ENCODE data around the gene C18orf32. TPM values are rescaled to one million over a fixed set of nuclear protein-coding genes. Genes with fewer than 3 reads are reported as not detected.
A peak's percentile ranks its signal among the peaks of the same experiment; 100 is the strongest.

C18orf32 gene
- total RNA-seq, 1 donor from 2014 or later: 9.0 TPM

DNA sequence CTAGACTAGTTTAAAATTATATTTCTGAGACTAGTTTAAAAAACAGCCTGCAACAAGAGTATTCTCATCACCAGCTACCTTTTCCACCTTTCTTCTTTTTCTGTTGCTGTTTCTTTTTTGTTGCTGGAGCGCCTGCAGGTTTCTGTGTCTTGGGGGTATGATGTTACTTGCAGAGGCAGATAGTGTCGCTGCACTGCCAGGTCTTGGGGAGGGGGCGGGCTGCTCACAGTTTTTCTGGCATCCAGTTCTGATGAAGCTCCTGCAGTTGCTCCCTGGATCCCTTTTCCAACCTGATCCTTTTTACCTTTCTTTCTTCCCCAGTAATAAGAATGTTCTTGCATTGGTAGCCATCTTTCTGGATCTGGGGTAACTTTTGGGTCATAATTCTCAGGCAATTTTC is 8.0 kb upstream of the C18orf32 start:
- no peak for FAIRE-seq
- H3K36me3 ChIP-seq (ENCODE audit: control insufficient read depth, insufficient read depth, low read length): peaks cover 4% of the 10 kb centered on the region
- DNase-seq (ENCODE audit: low read depth): no peak
- TF ChIP-seq, protein P1, sequence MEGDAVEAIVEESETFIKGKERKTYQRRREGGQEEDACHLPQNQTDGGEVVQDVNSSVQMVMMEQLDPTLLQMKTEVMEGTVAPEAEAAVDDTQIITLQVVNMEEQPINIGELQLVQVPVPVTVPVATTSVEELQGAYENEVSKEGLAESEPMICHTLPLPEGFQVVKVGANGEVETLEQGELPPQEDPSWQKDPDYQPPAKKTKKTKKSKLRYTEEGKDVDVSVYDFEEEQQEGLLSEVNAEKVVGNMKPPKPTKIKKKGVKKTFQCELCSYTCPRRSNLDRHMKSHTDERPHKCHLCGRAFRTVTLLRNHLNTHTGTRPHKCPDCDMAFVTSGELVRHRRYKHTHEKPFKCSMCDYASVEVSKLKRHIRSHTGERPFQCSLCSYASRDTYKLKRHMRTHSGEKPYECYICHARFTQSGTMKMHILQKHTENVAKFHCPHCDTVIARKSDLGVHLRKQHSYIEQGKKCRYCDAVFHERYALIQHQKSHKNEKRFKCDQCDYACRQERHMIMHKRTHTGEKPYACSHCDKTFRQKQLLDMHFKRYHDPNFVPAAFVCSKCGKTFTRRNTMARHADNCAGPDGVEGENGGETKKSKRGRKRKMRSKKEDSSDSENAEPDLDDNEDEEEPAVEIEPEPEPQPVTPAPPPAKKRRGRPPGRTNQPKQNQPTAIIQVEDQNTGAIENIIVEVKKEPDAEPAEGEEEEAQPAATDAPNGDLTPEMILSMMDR (IDR thresholded peaks at IDR 0.05; ENCODE audit: insufficient read depth, low read length, severe bottlenecking): no peak
- H3K4me3 ChIP-seq (ENCODE audit: low read depth, low read length): no peak overlapping the region
- no peaks in the 10 kb centered on the region for H3K27me3 ChIP-seq (ENCODE audit: control insufficient read depth, insufficient read depth, low read length)

DNA sequence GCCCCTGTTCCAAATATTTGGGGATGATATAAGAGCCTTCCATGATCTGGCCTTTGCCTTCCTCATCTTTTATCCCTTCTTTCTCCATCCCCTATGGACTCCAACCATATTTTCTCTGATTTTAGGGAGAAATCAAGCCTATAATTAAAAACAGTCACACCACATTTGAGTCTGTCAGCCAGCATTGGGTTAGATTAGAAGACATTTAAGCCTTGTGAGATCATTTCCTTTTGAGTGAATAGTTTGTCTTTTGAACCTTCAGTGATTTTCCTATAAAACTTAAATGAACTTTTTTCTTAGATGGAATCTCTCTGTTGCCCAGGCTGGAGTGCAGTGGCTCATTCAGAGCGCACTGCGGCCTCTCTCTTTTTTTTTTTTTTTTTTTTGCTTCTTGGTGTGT is 7.6 kb upstream of the C18orf32 start:
- H3K36me3 ChIP-seq (ENCODE audit: control insufficient read depth, insufficient read depth, low read length): peaks cover 6% of the 10 kb centered on the region
- TF ChIP-seq, protein P1 (IDR thresholded peaks at IDR 0.05; ENCODE audit: insufficient read depth, low read length, severe bottlenecking): no peak
- no peaks in the 10 kb centered on the region for H3K27me3 ChIP-seq (ENCODE audit: control insufficient read depth, insufficient read depth, low read length)
- H3K4me3 ChIP-seq (ENCODE audit: low read depth, low read length): no peak overlapping the region
- no peak for FAIRE-seq
- DNase-seq (ENCODE audit: low read depth): no peak

DNA sequence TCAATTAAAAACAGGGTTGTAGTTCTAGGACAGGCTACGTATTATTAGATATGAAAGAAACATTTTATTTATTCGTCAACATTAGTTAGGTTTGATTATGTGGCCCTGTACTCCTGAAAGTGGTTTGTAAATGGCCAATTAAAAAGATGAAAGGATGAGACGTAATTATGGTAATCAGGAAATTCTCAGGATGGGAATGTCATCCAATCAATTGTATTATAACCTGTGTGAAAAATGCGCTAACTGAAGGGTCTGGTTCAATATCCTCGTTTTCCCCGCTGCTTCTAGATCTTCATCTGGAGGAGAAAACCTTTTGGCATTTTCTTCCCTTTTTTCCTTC is 5.6 kb upstream of the C18orf32 start:
- Histone ChIP-seq H3K36me3 (ENCODE audit: control insufficient read depth, insufficient read depth, low read length) (peaks cover 10% of the 10 kb centered on the region), H3K27me3 (ENCODE audit: control insufficient read depth, insufficient read depth, low read length) (no peaks in the 10 kb centered on the region), H3K4me3 (ENCODE audit: low read depth, low read length) (no peak overlapping the region)
- FAIRE-seq (no peak), DNase-seq (ENCODE audit: low read depth) (no peak)
- TF ChIP-seq, protein P1 (IDR thresholded peaks at IDR 0.05; ENCODE audit: insufficient read depth, low read length, severe bottlenecking): no peak

DNA sequence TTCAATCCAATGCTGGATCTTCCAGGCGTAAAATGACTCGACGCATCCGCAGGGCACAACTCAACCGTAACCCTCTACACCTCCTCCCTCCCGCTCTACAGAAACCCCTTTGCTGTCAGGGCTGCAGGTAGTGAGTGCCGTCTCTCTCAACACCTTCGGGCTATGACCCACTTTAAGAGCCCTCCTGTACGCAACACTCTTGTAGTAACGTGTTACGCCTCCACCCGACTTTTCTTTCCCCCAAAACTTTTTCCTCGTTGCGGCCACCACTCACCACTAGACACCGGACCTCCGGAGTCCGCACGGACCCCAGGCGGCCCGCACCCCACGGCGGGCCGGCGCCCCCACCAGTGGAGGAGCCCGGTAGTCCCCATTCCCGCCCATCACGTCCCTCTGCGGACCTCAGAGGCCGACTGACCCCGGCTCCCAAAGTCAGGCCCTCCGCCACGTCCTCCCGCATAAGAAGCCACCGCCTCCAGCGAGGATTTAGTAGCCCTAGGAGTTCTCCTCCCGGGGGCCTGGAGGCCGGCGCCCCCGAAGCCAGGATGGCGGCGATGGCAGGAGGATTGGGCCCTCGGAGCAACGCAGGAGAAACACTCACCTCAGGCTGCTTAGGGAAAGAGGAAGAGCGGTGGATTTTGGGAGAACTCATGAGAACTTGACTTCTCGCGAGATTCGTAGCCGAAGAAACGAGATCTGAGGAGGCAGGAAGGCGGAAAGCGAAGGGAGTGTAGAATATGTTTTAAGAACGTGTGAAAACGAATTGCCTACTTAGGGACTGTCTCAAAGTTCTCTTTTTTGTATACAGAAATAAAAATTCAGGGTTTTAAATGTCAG is 5.0 kb upstream of the C18orf32 start, which contains the start of gene RPL17:
TSS of gene RPL17 (minus strand) at position 609 of the 837 bp plus-strand sequence.
- TF ChIP-seq, protein P1 (IDR thresholded peaks at IDR 0.05; ENCODE audit: insufficient read depth, low read length, severe bottlenecking): no peak
- DNase-seq (ENCODE audit: low read depth): peak; percentile 97
- no peaks in the 10 kb centered on the region for H3K27me3 ChIP-seq (ENCODE audit: control insufficient read depth, insufficient read depth, low read length)
- FAIRE-seq: no peak
- H3K36me3 ChIP-seq (ENCODE audit: control insufficient read depth, insufficient read depth, low read length): peaks cover 10% of the 10 kb centered on the region
- peak within 1 kb of the TSS; percentile 97 for H3K4me3 ChIP-seq (ENCODE audit: low read depth, low read length)

DNA sequence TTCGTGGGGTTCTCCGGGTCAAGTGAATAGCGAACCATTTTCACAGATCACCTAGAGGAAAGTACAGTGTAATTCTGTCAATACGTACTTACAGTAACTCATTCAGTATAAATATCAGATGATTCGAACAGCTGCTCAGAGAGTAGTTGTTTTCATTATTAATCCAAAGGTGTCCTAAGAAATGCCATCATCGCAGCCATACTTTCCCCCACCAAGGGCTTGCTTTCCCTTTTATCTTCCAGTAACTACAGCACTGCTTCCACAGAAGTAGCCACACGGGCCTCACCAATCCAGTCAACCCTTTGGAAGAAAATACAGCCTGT is 4.5 kb upstream of the C18orf32 start:
- H3K4me3 ChIP-seq (ENCODE audit: low read depth, low read length): peak overlapping the region; percentile 97
- H3K36me3 ChIP-seq (ENCODE audit: control insufficient read depth, insufficient read depth, low read length): peaks cover 10% of the 10 kb centered on the region
- TF ChIP-seq, protein P1 (IDR thresholded peaks at IDR 0.05; ENCODE audit: insufficient read depth, low read length, severe bottlenecking): no peak
- FAIRE-seq (no peak), DNase-seq (ENCODE audit: low read depth) (no peak)
- H3K27me3 ChIP-seq (ENCODE audit: control insufficient read depth, insufficient read depth, low read length): no peaks in the 10 kb centered on the region

All from bronchial epithelial cell (primary cell).